ENCODE data around the gene DROSHA. TPM values are rescaled to one million over a fixed set of nuclear protein-coding genes. Genes with fewer than 3 reads are reported as not detected.

The DROSHA gene
- total and polyA plus RNA-seq, 9 donors = 42.5 to 50.2 (median 45.4) TPM

- Histone ChIP-seq H3K4me3 (ENCODE audit: low read length) (no peak overlapping the region), H3K27me3 (ENCODE audit: control insufficient read depth, insufficient read depth, low read length) (no peaks in the 10 kb centered on the region), H3K9me3 (replicated peaks; ENCODE audit: control insufficient read depth, low read depth, low read length) (no peaks in the 10 kb centered on the region), H3K36me3 (ENCODE audit: control insufficient read depth, insufficient read depth, low read length) (peaks cover 13% of the 10 kb centered on the region), H3K27ac (ENCODE audit: low read length) (no peak overlapping the region), H3K4me1 (ENCODE audit: control insufficient read depth, insufficient read depth, low read length) (no peaks in the 10 kb centered on the region)
- no CpG with 5 or more reads among the region's 1 CpG for WGBS (ENCODE audit: insufficient coverage)
- no peak for DNase-seq
Measured at GRCh38 chr5:31427724-31428309, 104.1 kb downstream of the DROSHA start.

GRCh38 chr5:31427013-31427723, 104.7 kb downstream of the DROSHA start:
- H3K36me3 ChIP-seq (ENCODE audit: control insufficient read depth, insufficient read depth, low read length) = peaks cover 17% of the 10 kb centered on the region
- no peak overlapping the region for H3K27ac ChIP-seq (ENCODE audit: low read length)
- H3K27me3 ChIP-seq (ENCODE audit: control insufficient read depth, insufficient read depth, low read length) = no peaks in the 10 kb centered on the region
- no peaks in the 10 kb centered on the region for H3K9me3 ChIP-seq (replicated peaks; ENCODE audit: control insufficient read depth, low read depth, low read length)
- no peak overlapping the region for H3K4me3 ChIP-seq (ENCODE audit: low read length)
- 56% methylated on average over 3 of the region's 4 CpGs for WGBS (ENCODE audit: insufficient coverage)
- H3K4me1 ChIP-seq (ENCODE audit: control insufficient read depth, insufficient read depth, low read length) = peaks cover 3% of the 10 kb centered on the region
- DNase-seq = no peak

DNA sequence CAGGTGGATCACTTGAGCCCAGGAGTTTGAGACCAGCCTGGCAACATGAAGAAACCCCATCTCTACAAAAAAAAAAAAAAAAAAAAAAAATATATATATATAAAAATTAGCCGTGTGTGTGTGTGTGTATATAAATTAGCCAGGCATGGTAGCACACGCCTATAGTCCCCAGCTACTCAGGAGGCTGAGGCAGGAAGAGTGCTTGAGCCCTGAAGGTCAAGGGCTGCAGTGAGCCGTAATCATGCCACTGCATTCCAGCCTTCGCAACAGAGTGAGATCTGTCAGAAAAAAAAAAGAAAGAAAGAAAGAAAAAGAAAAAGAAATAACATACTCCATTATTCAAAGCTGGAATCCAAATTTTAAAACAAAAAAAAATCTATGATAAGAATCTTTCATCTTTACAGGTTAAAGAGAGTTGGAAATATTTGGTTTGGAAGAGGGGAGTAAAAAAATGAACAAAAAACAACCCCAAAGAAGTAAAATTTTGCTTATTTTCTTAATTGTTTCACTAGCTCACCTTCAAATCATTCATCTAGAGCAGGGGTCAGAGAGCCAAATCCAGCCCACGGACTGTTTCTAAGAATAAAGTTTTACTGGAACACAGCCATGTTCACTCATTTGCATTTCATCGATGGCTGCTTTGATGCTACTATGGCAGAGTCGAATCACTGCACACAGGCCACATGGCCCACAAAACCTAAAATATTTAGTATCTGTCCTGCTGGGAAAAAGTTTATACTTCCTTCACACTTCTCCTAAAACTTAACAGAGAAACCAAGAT, 109.9 kb downstream of the DROSHA start:
- no peaks in the 10 kb centered on the region for H3K27me3 ChIP-seq (ENCODE audit: control insufficient read depth, insufficient read depth, low read length)
- no peak overlapping the region for H3K4me3 ChIP-seq (ENCODE audit: low read length)
- H3K36me3 ChIP-seq (ENCODE audit: control insufficient read depth, insufficient read depth, low read length) = peaks cover 33% of the 10 kb centered on the region
- 45% methylated on average over 2 of the region's 7 CpGs for WGBS (ENCODE audit: insufficient coverage)
- H3K4me1 ChIP-seq (ENCODE audit: control insufficient read depth, insufficient read depth, low read length) = peaks cover 3% of the 10 kb centered on the region
- no peak for DNase-seq
- no peak overlapping the region for H3K27ac ChIP-seq (ENCODE audit: low read length)
- no peaks in the 10 kb centered on the region for H3K9me3 ChIP-seq (replicated peaks; ENCODE audit: control insufficient read depth, low read depth, low read length)

DNA sequence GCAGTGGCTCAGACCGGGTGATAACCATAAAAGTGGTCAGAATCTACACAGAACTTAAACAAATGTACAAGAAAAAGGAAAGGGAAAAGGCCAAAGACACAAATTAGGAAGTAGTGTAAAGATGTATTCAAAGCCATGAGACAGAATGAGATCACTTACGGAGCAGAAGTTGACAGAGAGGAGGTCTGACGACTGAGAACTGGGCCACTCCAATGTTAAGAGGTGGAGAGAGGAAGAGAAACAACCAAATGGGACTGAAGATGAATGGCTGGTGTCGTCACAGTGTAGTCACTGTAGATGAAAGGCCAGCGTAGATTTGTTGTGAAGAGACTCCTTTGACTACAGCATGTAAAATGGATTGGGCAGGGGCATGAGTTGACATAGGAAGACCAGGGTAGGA, 114.4 kb downstream of the DROSHA start:
- H3K36me3 ChIP-seq (ENCODE audit: control insufficient read depth, insufficient read depth, low read length) = peaks cover 36% of the 10 kb centered on the region
- H3K9me3 ChIP-seq (replicated peaks; ENCODE audit: control insufficient read depth, low read depth, low read length) = no peaks in the 10 kb centered on the region

DNA sequence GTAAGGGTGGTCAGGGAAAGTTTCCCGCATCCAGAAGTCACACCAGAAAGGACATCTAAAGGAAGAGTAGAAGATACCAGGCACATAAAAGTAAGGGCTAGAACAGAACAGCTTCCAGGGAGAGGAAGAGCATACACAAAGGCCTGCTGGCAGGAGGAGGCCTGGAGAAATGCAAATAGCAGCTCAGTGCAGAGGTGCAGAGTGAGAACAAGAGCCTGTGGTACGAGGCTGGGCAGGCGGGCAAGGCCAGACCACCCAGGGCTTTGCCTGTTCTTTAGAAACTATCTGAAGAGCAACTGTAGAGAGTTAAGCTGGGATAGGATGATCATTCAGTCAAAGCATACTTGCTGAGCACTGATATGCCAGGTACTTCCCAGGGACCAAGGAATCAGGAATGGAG, 115.3 kb downstream of the DROSHA start:
- Histone ChIP-seq H3K36me3 (ENCODE audit: control insufficient read depth, insufficient read depth, low read length) (peaks cover 32% of the 10 kb centered on the region), H3K27ac (ENCODE audit: low read length) (no peak overlapping the region), H3K4me1 (ENCODE audit: control insufficient read depth, insufficient read depth, low read length) (no peaks in the 10 kb centered on the region), H3K9me3 (replicated peaks; ENCODE audit: control insufficient read depth, low read depth, low read length) (no peaks in the 10 kb centered on the region), H3K27me3 (ENCODE audit: control insufficient read depth, insufficient read depth, low read length) (no peaks in the 10 kb centered on the region), H3K4me3 (ENCODE audit: low read length) (no peak overlapping the region)
- no peak for DNase-seq
- WGBS (ENCODE audit: insufficient coverage) = 92% methylated on average over 3 of the region's 3 CpGs

More for the DNA sequence above, 114.4 kb downstream of the DROSHA start:
- Histone ChIP-seq H3K4me3 (ENCODE audit: low read length) (no peak overlapping the region), H3K27ac (ENCODE audit: low read length) (no peak overlapping the region), H3K27me3 (ENCODE audit: control insufficient read depth, insufficient read depth, low read length) (no peaks in the 10 kb centered on the region), H3K4me1 (ENCODE audit: control insufficient read depth, insufficient read depth, low read length) (peaks cover 3% of the 10 kb centered on the region)
- 68% methylated on average over 4 of the region's 5 CpGs for WGBS (ENCODE audit: insufficient coverage)
- DNase-seq = no peak

GRCh38 chr5:31415960-31416359, 115.9 kb downstream of the DROSHA start:
- Histone ChIP-seq H3K36me3 (ENCODE audit: control insufficient read depth, insufficient read depth, low read length) (peaks cover 32% of the 10 kb centered on the region), H3K4me1 (ENCODE audit: control insufficient read depth, insufficient read depth, low read length) (no peaks in the 10 kb centered on the region), H3K27me3 (ENCODE audit: control insufficient read depth, insufficient read depth, low read length) (no peaks in the 10 kb centered on the region), H3K27ac (ENCODE audit: low read length) (no peak overlapping the region), H3K4me3 (ENCODE audit: low read length) (no peak overlapping the region), H3K9me3 (replicated peaks; ENCODE audit: control insufficient read depth, low read depth, low read length) (no peaks in the 10 kb centered on the region)
- WGBS (ENCODE audit: insufficient coverage) = 78% methylated on average over 2 of the region's 2 CpGs
- no peak for DNase-seq

- Histone ChIP-seq H3K4me3 (ENCODE audit: low read length) (no peak overlapping the region), H3K27me3 (ENCODE audit: control insufficient read depth, insufficient read depth, low read length) (no peaks in the 10 kb centered on the region), H3K4me1 (ENCODE audit: control insufficient read depth, insufficient read depth, low read length) (no peaks in the 10 kb centered on the region), H3K36me3 (ENCODE audit: control insufficient read depth, insufficient read depth, low read length) (peaks cover 34% of the 10 kb centered on the region), H3K9me3 (replicated peaks; ENCODE audit: control insufficient read depth, low read depth, low read length) (no peaks in the 10 kb centered on the region), H3K27ac (ENCODE audit: low read length) (no peak overlapping the region)
- DNase-seq = no peak
- no CpG with 5 or more reads among the region's 6 CpGs for WGBS (ENCODE audit: insufficient coverage)
Measured at GRCh38 chr5:31415009-31415923, 116.6 kb downstream of the DROSHA start.

- H3K27me3 ChIP-seq (ENCODE audit: control insufficient read depth, insufficient read depth, low read length) = no peaks in the 10 kb centered on the region
- 42% methylated on average over 5 of the region's 8 CpGs for WGBS (ENCODE audit: insufficient coverage)
- H3K27ac ChIP-seq (ENCODE audit: low read length) = no peak overlapping the region
- no peak overlapping the region for H3K4me3 ChIP-seq (ENCODE audit: low read length)
- H3K36me3 ChIP-seq (ENCODE audit: control insufficient read depth, insufficient read depth, low read length) = peaks cover 34% of the 10 kb centered on the region
- DNase-seq = no peak
- no peaks in the 10 kb centered on the region for H3K9me3 ChIP-seq (replicated peaks; ENCODE audit: control insufficient read depth, low read depth, low read length)
- H3K4me1 ChIP-seq (ENCODE audit: control insufficient read depth, insufficient read depth, low read length) = no peaks in the 10 kb centered on the region
Measured at GRCh38 chr5:31413030-31413812, 118.7 kb downstream of the DROSHA start.

DNA sequence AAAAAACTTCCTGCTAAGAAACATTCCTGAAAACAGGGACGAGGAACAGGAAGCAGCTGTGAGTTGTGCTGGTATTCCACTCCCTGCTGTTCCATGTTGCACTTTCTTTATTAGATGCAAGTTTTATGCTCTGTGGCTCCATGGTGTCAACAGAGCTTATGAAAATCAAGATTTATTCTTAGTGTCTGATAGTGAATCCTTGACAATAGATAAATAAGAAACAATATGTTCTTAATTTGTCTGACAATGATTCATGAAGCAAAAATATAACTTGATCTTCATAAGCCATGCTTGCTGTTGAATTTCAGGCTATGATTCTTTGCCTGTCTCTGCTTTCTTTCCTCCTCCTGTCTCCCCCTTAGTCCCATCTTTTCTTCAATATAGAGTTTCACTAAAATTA, 119.6 kb downstream of the DROSHA start:
- Histone ChIP-seq H3K9me3 (replicated peaks; ENCODE audit: control insufficient read depth, low read depth, low read length) (no peaks in the 10 kb centered on the region), H3K36me3 (ENCODE audit: control insufficient read depth, insufficient read depth, low read length) (peaks cover 25% of the 10 kb centered on the region), H3K27ac (ENCODE audit: low read length) (no peak overlapping the region), H3K4me3 (ENCODE audit: low read length) (no peak overlapping the region), H3K4me1 (ENCODE audit: control insufficient read depth, insufficient read depth, low read length) (no peaks in the 10 kb centered on the region), H3K27me3 (ENCODE audit: control insufficient read depth, insufficient read depth, low read length) (no peaks in the 10 kb centered on the region)
- WGBS (ENCODE audit: insufficient coverage) = no CpG with 5 or more reads among the region's 1 CpG
- peak; percentile 25 for DNase-seq

Measured in muscle of leg (tissue), 11 donors.